Mucosa of descending colon (tissue), 3 donors: Measurements from ENCODE around the gene ABCA4. TPM values are rescaled to one million over a fixed set of nuclear protein-coding genes. Genes with fewer than 3 reads are reported as not detected.

Source experiments
- ATAC-seq: fragments of 200-7000 bp; cut with Tn5 transposase; one replicate; pipeline ENCODE4 v1.9.1; 2020; ENCODE audit warnings: mild to moderate bottlenecking, moderate library complexity
- DNase-seq, 3 donors: peaks; one replicate each; pipeline ENCODE4 v3.0.0-alpha.2; 2020
- H3K36me3 ChIP-seq: fragments of 200-600 bp; one replicate; pipeline ENCODE4 v1.8.0; 2021; ENCODE audit warnings: low read depth, mild to moderate bottlenecking
- H3K4me1 ChIP-seq: fragments of 200-600 bp; one replicate; pipeline ENCODE4 v1.8.0; 2021; ENCODE audit warnings: low read depth, mild to moderate bottlenecking
- H3K4me3 ChIP-seq: fragments of 200-600 bp; one replicate; pipeline ENCODE4 v1.8.0; 2021; ENCODE audit warnings: mild to moderate bottlenecking
- H3K9me3 ChIP-seq: fragments of 200-600 bp; one replicate; pipeline ENCODE4 v1.8.0; 2021; ENCODE audit warnings: mild to moderate bottlenecking
- intact Hi-C, 2 donors: fragments of 100-400 bp; cut with DNase I in 1 of 2; cut with micrococcal nuclease in 1 of 2; formaldehyde crosslinking; loops; one replicate each; pipeline versions ENCODE4 v1.11.0 to v1.11.1; 2022; cut with DNase I, micrococcal nuclease
- total RNA-seq, 3 donors: library from RNA; stranded (reverse); fragmentation: NEBNext Ultra II Directional in 2 of 3; extraction: Animal tissue kit (Norgen Biotek cat#: 25700) in 2 of 3; gene quantifications; one replicate each; pipeline versions ENCODE4 v1.2.1 to v1.2.4, GENCODE V29; 2021 to 2023
- TF ChIP-seq, protein P1 (sequence below): fragments of 200-600 bp; IDR thresholded peaks from one replicate; pipeline ENCODE4 v1.8.0; 2022; ENCODE audit warnings: antibody characterized with exemption, mild to moderate bottlenecking
- donor health status: DM: no; HTN: no; CAD: no; lungs with moderate emphysema.
- donor health status: DM: no; HTN: no; CAD: no.
- donor health status: DM: no; HTN: yes; CAD: no.

Gene ABCA4
- total RNA-seq, 3 donors from 2014 or later, result 0.34 to 1.0 TPM; not detected in 1

DNA sequence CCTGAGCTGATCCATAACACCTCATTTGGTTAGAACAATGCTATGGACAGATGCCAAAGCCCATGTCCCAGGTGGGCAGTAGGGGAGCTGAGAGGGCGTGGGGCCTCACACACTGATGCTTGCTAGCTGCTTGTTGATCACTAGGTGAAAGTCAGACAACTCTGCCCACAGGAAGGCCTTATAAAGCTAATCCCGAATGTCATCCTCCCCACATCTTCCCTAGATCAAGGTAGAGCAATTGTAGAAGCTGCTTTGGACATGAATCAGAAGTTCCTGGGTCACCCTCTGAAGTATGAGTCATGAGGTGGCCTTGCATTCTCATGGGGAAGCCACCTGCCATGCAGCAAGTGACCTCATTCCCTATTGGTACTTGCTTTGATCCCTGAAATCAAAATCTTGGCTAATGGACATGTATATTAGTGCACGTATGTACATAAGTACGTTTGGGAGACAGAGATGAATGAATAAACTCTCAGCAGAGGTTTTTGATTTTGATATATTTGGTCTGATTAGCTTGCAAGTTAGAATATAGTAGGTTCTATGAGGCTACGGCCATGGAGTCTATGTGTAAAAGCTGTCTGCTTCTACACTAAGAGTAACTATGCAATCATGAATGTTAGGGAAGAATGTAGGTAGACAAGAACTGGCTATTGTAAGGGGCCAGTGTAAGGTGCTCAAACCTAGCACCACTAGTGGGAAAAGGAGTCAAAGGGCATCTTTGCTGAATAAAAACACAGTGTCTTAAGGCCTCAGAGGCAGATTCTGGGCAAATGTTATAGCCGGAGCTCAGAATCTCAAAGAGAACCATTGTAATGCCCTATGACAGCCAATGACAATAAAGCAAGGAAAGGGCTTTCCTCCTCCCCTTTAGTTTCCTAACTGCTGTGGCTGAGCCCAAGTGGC is 52.6 kb downstream of the ABCA4 start:
- TF ChIP-seq, protein P1, sequence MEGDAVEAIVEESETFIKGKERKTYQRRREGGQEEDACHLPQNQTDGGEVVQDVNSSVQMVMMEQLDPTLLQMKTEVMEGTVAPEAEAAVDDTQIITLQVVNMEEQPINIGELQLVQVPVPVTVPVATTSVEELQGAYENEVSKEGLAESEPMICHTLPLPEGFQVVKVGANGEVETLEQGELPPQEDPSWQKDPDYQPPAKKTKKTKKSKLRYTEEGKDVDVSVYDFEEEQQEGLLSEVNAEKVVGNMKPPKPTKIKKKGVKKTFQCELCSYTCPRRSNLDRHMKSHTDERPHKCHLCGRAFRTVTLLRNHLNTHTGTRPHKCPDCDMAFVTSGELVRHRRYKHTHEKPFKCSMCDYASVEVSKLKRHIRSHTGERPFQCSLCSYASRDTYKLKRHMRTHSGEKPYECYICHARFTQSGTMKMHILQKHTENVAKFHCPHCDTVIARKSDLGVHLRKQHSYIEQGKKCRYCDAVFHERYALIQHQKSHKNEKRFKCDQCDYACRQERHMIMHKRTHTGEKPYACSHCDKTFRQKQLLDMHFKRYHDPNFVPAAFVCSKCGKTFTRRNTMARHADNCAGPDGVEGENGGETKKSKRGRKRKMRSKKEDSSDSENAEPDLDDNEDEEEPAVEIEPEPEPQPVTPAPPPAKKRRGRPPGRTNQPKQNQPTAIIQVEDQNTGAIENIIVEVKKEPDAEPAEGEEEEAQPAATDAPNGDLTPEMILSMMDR, result no peak
- peaks cover 26% of the 10 kb centered on the region for H3K4me1 ChIP-seq
- H3K9me3 ChIP-seq, result no peaks in the 10 kb centered on the region
- ATAC-seq (peak; percentile 52), DNase-seq (no peak)
- H3K36me3 ChIP-seq, result no peaks in the 10 kb centered on the region
- H3K4me3 ChIP-seq, result no peak overlapping the region
- intact Hi-C loops, result loop anchor here in 1 of 2 donors (10.0 kb wide), 2 partner anchors 176 to 396 kb away; no protein-coding TSS in a partner anchor

DNA sequence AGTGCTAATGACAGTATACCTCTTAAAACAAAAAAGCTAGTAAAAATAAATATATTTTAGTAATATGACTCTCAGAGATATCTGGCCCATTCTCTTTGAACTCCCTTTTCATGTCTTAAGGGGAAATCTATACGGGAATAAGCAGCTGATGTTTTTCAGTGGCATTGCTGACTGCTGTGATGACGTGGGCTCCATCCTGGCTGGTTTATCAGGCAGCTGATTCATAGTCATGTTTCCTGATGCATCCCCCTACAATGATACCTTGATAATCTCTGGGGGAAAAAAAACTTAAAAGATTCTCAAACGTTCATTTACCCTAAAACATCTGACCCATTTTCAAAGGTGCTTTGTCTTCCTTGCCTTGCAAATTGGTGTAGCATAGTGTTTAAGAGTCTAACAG is 53.8 kb downstream of the ABCA4 start:
- no peak overlapping the region for H3K4me3 ChIP-seq
- no peaks in the 10 kb centered on the region for H3K36me3 ChIP-seq
- no peak for DNase-seq
- TF ChIP-seq, protein P1, result no peak
- intact Hi-C loops, result loop anchor here in 1 of 2 donors (10.0 kb wide), 2 partner anchors 178 to 398 kb away; no protein-coding TSS in a partner anchor
- no peak for ATAC-seq
- H3K9me3 ChIP-seq, result no peaks in the 10 kb centered on the region
- peaks cover 26% of the 10 kb centered on the region for H3K4me1 ChIP-seq

DNA sequence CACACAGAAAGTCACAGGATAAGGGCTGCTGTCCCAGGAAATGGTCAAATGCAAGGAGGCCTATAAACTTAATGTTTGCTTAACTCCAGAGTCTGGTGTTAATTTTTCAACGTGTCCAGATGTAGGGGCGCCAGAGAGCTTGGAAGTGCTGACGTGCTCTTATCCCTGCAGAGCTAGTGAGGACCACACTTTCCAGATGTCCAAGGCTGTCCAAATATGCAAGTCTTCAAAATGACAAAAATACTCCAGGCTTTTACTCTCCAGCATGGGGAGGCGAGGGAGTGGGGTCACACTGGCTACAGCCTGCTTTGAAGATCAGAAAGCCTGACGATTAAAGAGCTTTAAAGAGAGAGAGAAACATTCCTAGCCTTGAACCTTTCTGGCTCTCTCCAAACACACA is 57.6 kb downstream of the ABCA4 start:
- TF ChIP-seq, protein P1, result no peak

DNA sequence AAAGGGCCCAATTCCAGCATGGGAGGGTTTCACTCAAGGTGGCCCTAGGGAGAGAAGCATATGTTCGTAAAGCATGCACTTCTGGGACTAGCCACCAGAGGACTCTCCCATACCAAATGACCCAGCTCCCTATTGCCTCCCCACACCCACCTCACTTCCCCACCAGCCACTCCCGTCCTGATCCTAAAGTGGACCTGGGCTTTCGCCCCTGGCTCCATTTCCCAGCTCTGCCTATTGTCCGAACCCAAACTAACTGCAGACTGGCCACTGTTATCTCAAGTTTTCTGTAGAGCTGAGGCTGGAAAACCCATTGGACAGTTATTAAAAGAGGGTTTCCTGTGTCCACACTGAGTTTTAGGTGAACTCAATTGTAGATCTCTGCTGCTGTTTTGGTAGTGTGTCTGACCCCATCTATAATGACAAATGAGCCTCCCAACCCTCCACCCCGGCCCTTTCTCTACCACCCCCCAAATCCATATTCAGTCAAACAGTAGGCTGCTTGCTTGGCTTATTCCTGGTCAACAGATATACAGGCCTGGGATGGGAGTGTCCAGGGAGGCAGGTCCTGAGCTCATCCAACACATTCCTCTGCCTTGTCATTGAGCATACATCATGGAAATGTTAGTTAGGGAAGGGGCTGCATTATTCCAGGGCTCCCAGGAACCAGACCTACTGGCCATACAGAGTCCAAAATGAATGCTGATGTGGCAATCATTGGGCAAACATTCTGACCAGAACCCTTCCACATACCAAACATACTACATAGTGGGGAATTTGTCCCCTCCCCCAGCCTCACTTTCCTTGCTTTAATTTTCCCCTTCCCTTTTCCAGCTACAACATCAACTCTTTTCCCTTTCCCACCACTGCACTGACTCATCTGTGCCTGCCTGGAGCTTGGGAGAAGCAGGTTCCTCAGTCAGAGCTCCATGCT is 59.2 kb downstream of the ABCA4 start:
- no peaks in the 10 kb centered on the region for H3K9me3 ChIP-seq
- intact Hi-C loops, result loop anchor here (5.0 to 10.0 kb wide), 3 partner anchors 183 to 403 kb away; no protein-coding TSS in a partner anchor
- DNase-seq (peak in 2 of 3 donors; percentile 46 to 89), ATAC-seq (peak; percentile 87)
- H3K36me3 ChIP-seq, result no peaks in the 10 kb centered on the region
- no peak overlapping the region for H3K4me3 ChIP-seq
- TF ChIP-seq, protein P1, result peak; percentile 80
- peaks cover 4% of the 10 kb centered on the region for H3K4me1 ChIP-seq

More for the DNA sequence above, 57.6 kb downstream of the ABCA4 start:
- no peak overlapping the region for H3K4me3 ChIP-seq
- H3K36me3 ChIP-seq, result no peaks in the 10 kb centered on the region
- peaks cover 6% of the 10 kb centered on the region for H3K4me1 ChIP-seq
- H3K9me3 ChIP-seq, result no peaks in the 10 kb centered on the region
- peak; percentile 74 for ATAC-seq
- intact Hi-C loops, result loop anchor here (5.0 to 10.0 kb wide), 3 partner anchors 181 to 401 kb away; no protein-coding TSS in a partner anchor
- DNase-seq, result peak in 1 of 3 donors; percentile 70

DNA sequence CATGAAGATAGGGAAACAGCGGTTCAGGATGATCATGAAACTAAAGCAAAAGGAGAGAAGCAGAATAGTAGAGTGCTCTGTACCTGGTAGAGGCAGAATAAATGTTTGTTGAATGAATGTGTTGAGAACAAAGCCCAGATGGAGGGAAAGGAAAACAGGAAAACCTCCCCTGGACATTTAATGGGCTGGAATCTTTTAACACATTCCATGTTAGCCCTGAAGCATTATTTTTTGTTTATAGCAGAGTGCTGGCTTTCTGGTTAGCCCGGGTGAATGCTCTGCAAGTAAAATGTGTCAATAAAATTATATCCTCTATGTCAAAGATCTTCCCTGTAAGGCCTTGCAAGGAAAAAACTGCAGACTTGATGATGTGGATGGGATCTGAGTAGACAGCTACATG is 60.2 kb downstream of the ABCA4 start:
- TF ChIP-seq, protein P1, result no peak
- no peak for DNase-seq
- intact Hi-C loops, result loop anchor here (5.0 to 10.0 kb wide), 3 partner anchors 184 to 404 kb away; no protein-coding TSS in a partner anchor
- no peak for ATAC-seq
- Histone ChIP-seq H3K36me3 (no peaks in the 10 kb centered on the region), H3K9me3 (no peaks in the 10 kb centered on the region), H3K4me1 (peaks cover 4% of the 10 kb centered on the region), H3K4me3 (no peak overlapping the region)
